GM12874 (cell line): ENCODE data around the gene CLTC.

Experiments used
- CTCF ChIP-seq: IDR thresholded peaks from 2 replicates; pipeline ENCODE4 v1.5.1; 2011; ENCODE audit warnings: low read depth, mild to moderate bottlenecking, control low read depth, low read length, moderate library complexity; ENCODE audit not compliant: insufficient read depth

Gene CLTC

GRCh38 chr17:59626756-59627155 lies 7.1 kb downstream of the CLTC start:
- TF ChIP-seq CTCF, result no peak

GRCh38 chr17:59627274-59627673 lies 7.6 kb downstream of the CLTC start:
- TF ChIP-seq CTCF, result no peak

GRCh38 chr17:59627770-59628171 lies 8.1 kb downstream of the CLTC start:
- no peak for TF ChIP-seq CTCF

- TF ChIP-seq CTCF, result no peak
Observed at GRCh38 chr17:59629174-59629573, 9.5 kb downstream of the CLTC start.

- no peak for TF ChIP-seq CTCF
Observed at GRCh38 chr17:59631276-59631675, 11.6 kb downstream of the CLTC start.

GRCh38 chr17:59632398-59632797 lies 12.7 kb downstream of the CLTC start:
- TF ChIP-seq CTCF, result no peak

GRCh38 chr17:59633658-59634359 lies 14.1 kb downstream of the CLTC start:
- TF ChIP-seq CTCF, result no peak
